H1 (cell line): ENCODE data around the gene MCM5. TPM values are rescaled to one million over a fixed set of nuclear protein-coding genes. Genes with fewer than 3 reads are reported as not detected.

ENCODE experiments used
- CBX8 ChIP-seq: fragments of 300-800, 300-1000 bp; sonication (generic); IDR thresholded peaks from 2 replicates; pipeline ENCODE4 v1.7.1; 2016; ENCODE audit warnings: low read depth, low read length, borderline replicate concordance
- CHD2 ChIP-seq: IDR thresholded peaks from 2 replicates; pipeline ENCODE4 v1.6.1; 2012; ENCODE audit warnings: low read length, improper control_type of control experiment
- CHD7 ChIP-seq: fragments of 300-600 bp; sonication (generic); IDR thresholded peaks from 2 replicates; pipeline ENCODE4 v1.7.1; 2012; ENCODE audit warnings: low read length, moderate library complexity, mild to moderate bottlenecking, inconsistent platforms; ENCODE audit not compliant: insufficient replicate concordance
- GABPA ChIP-seq: IDR thresholded peaks from 2 replicates; pipeline ENCODE4 v1.6.1; 2011; ENCODE audit warnings: mild to moderate bottlenecking, low read length, moderate library complexity, borderline replicate concordance; ENCODE audit not compliant: insufficient read depth
- NANOG ChIP-seq: IDR thresholded peaks from 2 replicates; pipeline ENCODE4 v1.6.1; 2011; ENCODE audit warnings: low read length, low read depth, mild to moderate bottlenecking, inconsistent platforms; ENCODE audit not compliant: insufficient read depth, poor library complexity, severe bottlenecking
- NRF1 ChIP-seq: IDR thresholded peaks from 2 replicates; pipeline ENCODE4 v1.6.1; 2011; ENCODE audit warnings: mild to moderate bottlenecking, low read depth, low read length, improper control_type of control experiment
- POLR2A ChIP-seq, 2 experiments: IDR thresholded peaks; 1 replicate in 1 of 2; 2 replicates in 1 of 2; pipeline ENCODE4 v1.6.1; 2011; ENCODE audit warnings: low read depth in 2 of 2, low read length in 2 of 2, mild to moderate bottlenecking in 2 of 2; ENCODE audit errors: control extremely low read depth in 1 of 2
- RAD21 ChIP-seq, 2 experiments: IDR thresholded peaks in 1 of 2; conservative IDR thresholded peaks in 1 of 2; 2 replicates each; pipeline ENCODE4 v1.6.1; 2011; ENCODE audit warnings: low read depth in 2 of 2, low read length in 2 of 2, improper control_type of control experiment in 1 of 2, inconsistent platforms in 1 of 2, mild to moderate bottlenecking in 1 of 2, moderate library complexity in 1 of 2
- SP2 ChIP-seq: IDR thresholded peaks from 2 replicates; pipeline ENCODE4 v1.6.1; 2012; ENCODE audit warnings: mild to moderate bottlenecking, low read length, inconsistent platforms
- SP4 ChIP-seq: IDR thresholded peaks from 2 replicates; pipeline ENCODE4 v1.6.1; 2012; ENCODE audit warnings: low read length, inconsistent platforms
- ZNF274 ChIP-seq: IDR thresholded peaks from 2 replicates; pipeline ENCODE4 v1.7.0; 2012; ENCODE audit warnings: low read length, borderline replicate concordance; ENCODE audit errors: extremely low read depth
- polyA plus RNA-seq, 7 experiments: library from polyadenylated mRNA; depleted of rRNA in 3 of 7; stranded (reverse) in 5 of 7; unstranded in 2 of 7; fragments of >200 nt in 5 of 7; fragments of 200-250 nt in 2 of 7; gene quantifications; 1 replicate in 5 of 7; 2 replicates in 1 of 7; 4 replicates in 1 of 7; pipeline versions ENCODE4 v1.2.1 to v1.2.3, GENCODE V29; 2011 to 2013; ENCODE audit warnings: missing spikeins in 2 of 7, mixed read lengths in 2 of 7
- total RNA-seq: library from RNA; stranded (reverse); fragmentation: NEBNext Ultra II Directional; extraction: Animal tissue kit (Norgen Biotek cat#: 25700); gene quantifications from 2 replicates; pipeline ENCODE4 v1.2.1, GENCODE V29; 2021

MCM5 gene
- total and polyA plus RNA-seq, 2 of the 8 experiments (the other 6 are each of a cell fraction or from before 2014, with no cell fraction given) = 210 to 305 TPM

DNA sequence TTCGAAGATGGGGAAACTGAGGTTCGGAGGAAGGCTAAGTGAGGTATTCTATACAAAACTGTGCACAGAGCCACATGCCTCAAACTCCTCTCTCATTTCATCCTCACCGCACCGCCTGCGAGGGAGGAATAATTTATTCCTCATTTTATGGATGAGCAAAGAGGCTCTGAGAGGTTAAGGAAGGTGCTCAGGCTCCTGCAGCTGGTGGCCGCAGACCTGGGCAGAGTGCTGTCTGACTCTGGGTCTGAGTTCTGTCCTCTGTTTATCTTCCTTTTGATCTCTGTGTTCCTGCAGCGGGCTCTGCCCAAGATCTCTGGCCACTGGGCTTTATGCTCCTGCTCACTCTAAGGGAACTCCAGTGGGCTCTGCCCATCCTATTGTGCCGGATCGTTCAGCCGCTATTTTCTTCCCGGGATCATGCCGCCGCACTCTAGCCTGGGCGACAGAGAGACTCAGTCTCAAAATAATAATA lies 59.5 kb downstream of the MCM5 start (continued):
- TF ChIP-seq CHD7 = no peak
- no peak for TF ChIP-seq CBX8
- TF ChIP-seq GABPA = no peak
- TF ChIP-seq ZNF274 = no peak
- no peak for TF ChIP-seq POLR2A (IDR thresholded peaks at IDR 0.05; ENCODE audit: control extremely low read depth in 1 of 2, low read depth in 2 of 2, low read length in 2 of 2)
- no peak for TF ChIP-seq SP4
- TF ChIP-seq SP2 = no peak
- TF ChIP-seq NRF1 = no peak
- no peak for TF ChIP-seq CHD2
- TF ChIP-seq NANOG = no peak
- no peak for TF ChIP-seq RAD21 (IDR thresholded peaks at IDR 0.05 in 1 of 2, conservative IDR thresholded peaks at IDR 0.05 in 1 of 2; ENCODE audit: low read depth in 2 of 2, low read length in 2 of 2)
